Upper lobe of left lung (tissue), 4 donors: ENCODE data around the gene KCNJ1.

ENCODE experiments used
- POLR2A ChIP-seq, 4 donors: fragments of 450-650 bp; IDR thresholded peaks; one replicate each; pipeline ENCODE4 v1.5.1; 2016 to 2017; ENCODE audit warnings: antibody characterized with exemption in 4 of 4, mild to moderate bottlenecking in 2 of 4
- POLR2AphosphoS5 ChIP-seq, 2 donors: sonication (generic); formaldehyde crosslinking; IDR thresholded peaks; one replicate each; pipeline ENCODE4 v1.5.1; 2017; ENCODE audit warnings: antibody characterized with exemption in 2 of 2
- TF ChIP-seq, protein P1 (sequence below), 6 experiments: fragments of 450-650 bp in 4 of 6; fragments of 200-600 bp in 2 of 6; sonication (generic) in 2 of 6; IDR thresholded peaks; one replicate each; pipeline ENCODE4 v1.5.1; 2016 to 2019; ENCODE audit warnings: antibody characterized with exemption in 6 of 6

DNA sequence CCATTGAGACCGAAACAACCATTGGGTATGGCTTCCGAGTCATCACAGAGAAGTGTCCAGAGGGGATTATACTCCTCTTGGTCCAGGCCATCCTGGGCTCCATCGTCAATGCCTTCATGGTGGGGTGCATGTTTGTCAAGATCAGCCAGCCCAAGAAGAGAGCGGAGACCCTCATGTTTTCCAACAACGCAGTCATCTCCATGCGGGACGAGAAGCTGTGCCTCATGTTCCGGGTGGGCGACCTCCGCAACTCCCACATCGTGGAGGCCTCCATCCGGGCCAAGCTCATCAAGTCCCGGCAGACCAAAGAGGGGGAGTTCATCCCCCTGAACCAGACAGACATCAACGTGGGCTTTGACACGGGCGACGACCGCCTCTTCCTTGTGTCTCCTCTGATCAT lies 44.6 kb upstream of the KCNJ1 start:
- TF ChIP-seq, protein P1, sequence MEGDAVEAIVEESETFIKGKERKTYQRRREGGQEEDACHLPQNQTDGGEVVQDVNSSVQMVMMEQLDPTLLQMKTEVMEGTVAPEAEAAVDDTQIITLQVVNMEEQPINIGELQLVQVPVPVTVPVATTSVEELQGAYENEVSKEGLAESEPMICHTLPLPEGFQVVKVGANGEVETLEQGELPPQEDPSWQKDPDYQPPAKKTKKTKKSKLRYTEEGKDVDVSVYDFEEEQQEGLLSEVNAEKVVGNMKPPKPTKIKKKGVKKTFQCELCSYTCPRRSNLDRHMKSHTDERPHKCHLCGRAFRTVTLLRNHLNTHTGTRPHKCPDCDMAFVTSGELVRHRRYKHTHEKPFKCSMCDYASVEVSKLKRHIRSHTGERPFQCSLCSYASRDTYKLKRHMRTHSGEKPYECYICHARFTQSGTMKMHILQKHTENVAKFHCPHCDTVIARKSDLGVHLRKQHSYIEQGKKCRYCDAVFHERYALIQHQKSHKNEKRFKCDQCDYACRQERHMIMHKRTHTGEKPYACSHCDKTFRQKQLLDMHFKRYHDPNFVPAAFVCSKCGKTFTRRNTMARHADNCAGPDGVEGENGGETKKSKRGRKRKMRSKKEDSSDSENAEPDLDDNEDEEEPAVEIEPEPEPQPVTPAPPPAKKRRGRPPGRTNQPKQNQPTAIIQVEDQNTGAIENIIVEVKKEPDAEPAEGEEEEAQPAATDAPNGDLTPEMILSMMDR (IDR thresholded peaks at IDR 0.05), result no peak
- TF ChIP-seq POLR2AphosphoS5 (IDR thresholded peaks at IDR 0.05) (no peak), POLR2A (IDR thresholded peaks at IDR 0.05) (no peak)
